Breast epithelium (tissue), 4 donors: Measurements from ENCODE around the gene RRM1. TPM values are rescaled to one million over a fixed set of nuclear protein-coding genes. Genes with fewer than 3 reads are reported as not detected.

Source experiments
- DNase-seq, 2 donors: peaks; one replicate each; pipeline ENCODE4 v3.0.0-alpha.2; 2019; ENCODE audit warnings: low spot score in 2 of 2
- H3K27ac ChIP-seq, 2 donors: fragments of 200-600 bp; sonication (generic) in 1 of 2; one replicate each; pipeline ENCODE4 v1.5.1; 2016 to 2019; ENCODE audit warnings: mild to moderate bottlenecking in 1 of 2
- H3K27me3 ChIP-seq, 2 donors: fragments of 200-600 bp; sonication (generic) in 1 of 2; one replicate each; pipeline versions ENCODE4 v1.5.1 to v1.6.0; 2017 to 2019; ENCODE audit warnings: control low read depth in 1 of 2, mild to moderate bottlenecking in 1 of 2
- H3K36me3 ChIP-seq: fragments of 200-600 bp; one replicate; pipeline ENCODE4 v1.5.1; 2019
- H3K4me1 ChIP-seq, 2 donors: fragments of 200-600 bp; sonication (generic); one replicate each; pipeline ENCODE4 v1.5.1; 2016 to 2019; ENCODE audit warnings: control low read depth in 1 of 2
- H3K4me3 ChIP-seq, 3 donors: fragments of 200-600 bp; sonication (generic); 1 replicate in 2 of 3; 2 replicates in 1 of 3; pipeline ENCODE4 v1.5.1; 2016 to 2019; ENCODE audit warnings: mild to moderate bottlenecking in 3 of 3, moderate library complexity in 2 of 3
- H3K9me3 ChIP-seq, 2 donors: fragments of 200-600 bp; sonication (generic) in 1 of 2; one replicate each; pipeline ENCODE4 v1.5.1; 2016 to 2019; ENCODE audit warnings: control low read depth in 1 of 2
- POLR2A ChIP-seq: fragments of 450-650 bp; IDR thresholded peaks from one replicate; pipeline ENCODE4 v1.6.1; 2016; ENCODE audit warnings: antibody characterized with exemption, mild to moderate bottlenecking, moderate library complexity
- POLR2AphosphoS5 ChIP-seq, 3 donors: sonication (generic); formaldehyde crosslinking; IDR thresholded peaks; one replicate each; pipeline ENCODE4 v1.6.1; 2017; ENCODE audit warnings: antibody characterized with exemption in 3 of 3
- intact Hi-C: fragments of 100-400 bp; cut with DNase I; formaldehyde crosslinking; loops from one replicate; pipeline ENCODE4 v1.15.1; 2023; ENCODE audit warnings: low total_unique reads
- total RNA-seq, 3 donors: library from RNA; depleted of rRNA; stranded (reverse); fragments of >200 nt; gene quantifications; one replicate each; pipeline ENCODE4 v1.1.0, GENCODE V29; 2016
- TF ChIP-seq, protein P1 (sequence below), 3 donors: fragments of 450-650 bp; IDR thresholded peaks; one replicate each; pipeline ENCODE4 v1.5.1; 2016 to 2017; ENCODE audit warnings: antibody characterized with exemption in 3 of 3, mild to moderate bottlenecking in 3 of 3, moderate library complexity in 3 of 3

RRM1 gene
- total RNA-seq, 3 donors from 2014 or later, result 35.7 to 52.0 (median 52.0) TPM

DNA sequence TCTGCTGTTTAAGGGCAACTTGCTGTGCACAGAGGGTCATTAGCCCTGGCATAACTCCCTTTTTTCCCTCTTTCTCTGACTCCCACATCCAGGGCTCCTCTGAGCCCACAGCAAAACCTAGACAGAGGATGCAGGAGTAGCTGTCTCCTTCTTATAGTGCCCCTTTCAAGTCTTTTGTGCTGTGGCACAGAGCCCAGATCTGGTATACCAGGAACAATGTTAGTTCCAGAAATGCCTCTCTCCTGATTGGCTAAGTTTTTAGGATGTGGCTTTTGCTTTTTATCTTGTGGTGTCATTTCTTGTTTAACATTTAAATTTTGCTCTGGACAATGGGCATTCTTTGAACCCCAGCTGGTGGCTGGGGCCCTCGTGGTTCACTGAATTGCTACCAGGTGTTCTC lies 25.6 kb upstream of the RRM1 start:
- no peaks in the 10 kb centered on the region for H3K9me3 ChIP-seq
- intact Hi-C loops, result loop anchor here (5.0 kb wide), 1 partner anchor 212 kb away; the partner anchor contains the start of gene STIM1
- H3K4me3 ChIP-seq, result no peak overlapping the region
- H3K27me3 ChIP-seq, result no peaks in the 10 kb centered on the region
- no peaks in the 10 kb centered on the region for H3K36me3 ChIP-seq
- H3K27ac ChIP-seq, result no peak overlapping the region
- TF ChIP-seq POLR2AphosphoS5 (IDR thresholded peaks at IDR 0.05) (no peak), POLR2A (no peak)
- TF ChIP-seq, protein P1, sequence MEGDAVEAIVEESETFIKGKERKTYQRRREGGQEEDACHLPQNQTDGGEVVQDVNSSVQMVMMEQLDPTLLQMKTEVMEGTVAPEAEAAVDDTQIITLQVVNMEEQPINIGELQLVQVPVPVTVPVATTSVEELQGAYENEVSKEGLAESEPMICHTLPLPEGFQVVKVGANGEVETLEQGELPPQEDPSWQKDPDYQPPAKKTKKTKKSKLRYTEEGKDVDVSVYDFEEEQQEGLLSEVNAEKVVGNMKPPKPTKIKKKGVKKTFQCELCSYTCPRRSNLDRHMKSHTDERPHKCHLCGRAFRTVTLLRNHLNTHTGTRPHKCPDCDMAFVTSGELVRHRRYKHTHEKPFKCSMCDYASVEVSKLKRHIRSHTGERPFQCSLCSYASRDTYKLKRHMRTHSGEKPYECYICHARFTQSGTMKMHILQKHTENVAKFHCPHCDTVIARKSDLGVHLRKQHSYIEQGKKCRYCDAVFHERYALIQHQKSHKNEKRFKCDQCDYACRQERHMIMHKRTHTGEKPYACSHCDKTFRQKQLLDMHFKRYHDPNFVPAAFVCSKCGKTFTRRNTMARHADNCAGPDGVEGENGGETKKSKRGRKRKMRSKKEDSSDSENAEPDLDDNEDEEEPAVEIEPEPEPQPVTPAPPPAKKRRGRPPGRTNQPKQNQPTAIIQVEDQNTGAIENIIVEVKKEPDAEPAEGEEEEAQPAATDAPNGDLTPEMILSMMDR (IDR thresholded peaks at IDR 0.05), result no peak
- H3K4me1 ChIP-seq, result peaks cover 0 to 4% of the 10 kb centered on the region in 2 donors
- no peak for DNase-seq

GRCh38 chr11:4071325-4071724 lies 23.3 kb upstream of the RRM1 start:
- TF ChIP-seq POLR2AphosphoS5 (IDR thresholded peaks at IDR 0.05) (no peak), POLR2A (no peak)
- TF ChIP-seq, protein P1 (IDR thresholded peaks at IDR 0.05), result no peak
- no peaks in the 10 kb centered on the region for H3K36me3 ChIP-seq
- no peak for DNase-seq
- peaks cover 0 to 4% of the 10 kb centered on the region in 2 donors for H3K4me1 ChIP-seq
- no peaks in the 10 kb centered on the region for H3K27me3 ChIP-seq
- intact Hi-C loops, result no loop called here
- H3K27ac ChIP-seq, result no peak overlapping the region
- H3K9me3 ChIP-seq, result no peaks in the 10 kb centered on the region
- H3K4me3 ChIP-seq, result no peak overlapping the region

- H3K27me3 ChIP-seq, result no peaks in the 10 kb centered on the region
- intact Hi-C loops, result no loop called here
- no peak overlapping the region for H3K27ac ChIP-seq
- no peak overlapping the region for H3K4me3 ChIP-seq
- TF ChIP-seq POLR2A, result no peak
- TF ChIP-seq POLR2AphosphoS5 (IDR thresholded peaks at IDR 0.05), result no peak
- TF ChIP-seq, protein P1 (IDR thresholded peaks at IDR 0.05), result no peak
- H3K36me3 ChIP-seq, result no peaks in the 10 kb centered on the region
- no peaks in the 10 kb centered on the region for H3K9me3 ChIP-seq
- H3K4me1 ChIP-seq, result peaks cover 0 to 4% of the 10 kb centered on the region in 2 donors
- DNase-seq, result no peak
These were observed 22.7 kb upstream of the RRM1 start for GRCh38 chr11:4071914-4072313.

- H3K27me3 ChIP-seq, result no peaks in the 10 kb centered on the region
- H3K4me1 ChIP-seq, result peaks cover 0 to 4% of the 10 kb centered on the region in 2 donors
- no peaks in the 10 kb centered on the region for H3K36me3 ChIP-seq
- no peaks in the 10 kb centered on the region for H3K9me3 ChIP-seq
- H3K27ac ChIP-seq, result no peak overlapping the region
- TF ChIP-seq POLR2A (no peak), POLR2AphosphoS5 (IDR thresholded peaks at IDR 0.05) (peak in 2 of 3 donors; percentile 59 to 68)
- TF ChIP-seq, protein P1 (IDR thresholded peaks at IDR 0.05), result peak; percentile 89 to 96 (median 94)
- intact Hi-C loops, result no loop called here
- peak in 1 of 2 donors; percentile 56 for DNase-seq
- H3K4me3 ChIP-seq, result no peak overlapping the region
These were observed 21.8 kb upstream of the RRM1 start for GRCh38 chr11:4072668-4073285.

GRCh38 chr11:4074266-4074665 lies 20.3 kb upstream of the RRM1 start:
- Histone ChIP-seq H3K4me3 (no peak overlapping the region), H3K27me3 (no peaks in the 10 kb centered on the region), H3K36me3 (no peaks in the 10 kb centered on the region), H3K27ac (no peak overlapping the region), H3K9me3 (no peaks in the 10 kb centered on the region), H3K4me1 (peaks cover 0 to 4% of the 10 kb centered on the region in 2 donors)
- TF ChIP-seq POLR2A (no peak), POLR2AphosphoS5 (IDR thresholded peaks at IDR 0.05) (no peak)
- TF ChIP-seq, protein P1 (IDR thresholded peaks at IDR 0.05), result no peak
- intact Hi-C loops, result no loop called here
- no peak for DNase-seq
